GM12878 (cell line): ENCODE data around the gene NAV2. TPM values are rescaled to one million over a fixed set of nuclear protein-coding genes. Genes with fewer than 3 reads are reported as not detected.

ENCODE experiments used
- ATAC-seq: fragments of 200-7000 bp; cut with Tn5 transposase; 3 replicates; pipeline ENCODE4 v1.9.1; 2020; ENCODE audit warnings: mild to moderate bottlenecking, moderate library complexity
- BruUV-seq: library from RNA; stranded (reverse); fragments of 400-500 nt; replicated peaks from 2 replicates; lab custom pipeline; 2021; lab: Mats Ljungman, UMichigan
- CTCF ChIA-PET: fragments of 300-600 bp; sonication (Branson Sonifier 250); formaldehyde crosslinking; extraction: SDS; loops from one replicate; lab custom pipeline; 2021; ENCODE audit warnings: inconsistent platforms; lab: Yijun Ruan, JAX
- POLR2A ChIA-PET: fragments of 350-600 bp; formaldehyde crosslinking; extraction: SDS; loops from one replicate; lab custom pipeline; 2021; ENCODE audit warnings: inconsistent platforms; lab: Charles Lee
- RAD21 ChIA-PET: fragments of 300-600 bp; sonication (Branson Sonifier 250); formaldehyde crosslinking; loops from one replicate; lab custom pipeline; 2023; ENCODE audit warnings: antibody characterized with exemption; ENCODE audit not compliant: unreplicated experiment; lab: Charles Lee
- SMC1A ChIA-PET: fragments of 300-600 bp; sonication (Branson Sonifier 250); formaldehyde crosslinking; loops from one replicate; lab custom pipeline; 2023; ENCODE audit not compliant: unreplicated experiment, uncharacterized antibody; lab: Charles Lee
- DNase-seq: peaks from one replicate; pipeline ENCODE4 v3.0.0-alpha.2; 2011; ENCODE audit warnings: low read depth, low spot score
- FAIRE-seq: peaks from 3 replicates; lab custom pipeline; 2011; peaks lifted over from hg19 to GRCh38; lab: Jason Lieb, UNC
- H2AFZ ChIP-seq: 2 replicates; pipeline ENCODE4 v1.6.0; 2011; ENCODE audit warnings: low read depth, low read length, control low read depth; ENCODE audit not compliant: control insufficient read depth
- H3K27ac ChIP-seq: 2 replicates; pipeline ENCODE4 v1.5.1; 2011; ENCODE audit warnings: control low read depth; ENCODE audit not compliant: control insufficient read depth, insufficient read depth
- H3K27me3 ChIP-seq, 2 experiments: replicated peaks in 1 of 2; 2 replicates each; pipeline versions ENCODE4 v1.6.0 to v1.6.1; 2011; ENCODE audit warnings: low read length in 1 of 2; ENCODE audit not compliant: control insufficient read depth in 2 of 2, insufficient read depth in 2 of 2
- H3K36me3 ChIP-seq, 2 experiments: 2 replicates each; pipeline ENCODE4 v1.5.1; 2011; ENCODE audit warnings: low read length in 1 of 2; ENCODE audit not compliant: control insufficient read depth in 2 of 2, insufficient read depth in 2 of 2
- H3K4me1 ChIP-seq: 2 replicates; pipeline ENCODE4 v1.6.1; 2011; ENCODE audit warnings: mild to moderate bottlenecking, low read length, moderate library complexity, mixed read lengths; ENCODE audit not compliant: control insufficient read depth, insufficient read depth
- H3K4me2 ChIP-seq: 2 replicates; pipeline ENCODE4 v1.6.0; 2011; ENCODE audit warnings: control low read depth; ENCODE audit not compliant: control insufficient read depth, insufficient read depth
- H3K4me3 ChIP-seq: fragments of 200-600 bp; sonication (generic); 2 replicates; pipeline ENCODE4 v1.5.1; 2016
- H3K79me2 ChIP-seq: 2 replicates; pipeline ENCODE4 v1.6.0; 2011; ENCODE audit warnings: low read length; ENCODE audit not compliant: control insufficient read depth, insufficient read depth
- H3K9ac ChIP-seq: 2 replicates; pipeline ENCODE4 v1.8.0; 2011; ENCODE audit warnings: low read length, control low read depth, mixed read lengths; ENCODE audit not compliant: control insufficient read depth, insufficient read depth
- H3K9me3 ChIP-seq: replicated peaks from 3 replicates; pipeline ENCODE4 v1.5.1; 2011; ENCODE audit warnings: mild to moderate bottlenecking, low read length; ENCODE audit not compliant: control insufficient read depth, insufficient read depth
- H4K20me1 ChIP-seq: 2 replicates; pipeline ENCODE4 v1.6.0; 2011; ENCODE audit not compliant: control insufficient read depth, insufficient read depth
- BCLAF1 ChIP-seq: fragments of 450-650 bp; IDR thresholded peaks from 2 replicates; pipeline ENCODE4 v1.6.1; 2017; ENCODE audit warnings: antibody characterized with exemption, mild to moderate bottlenecking, moderate library complexity
- CHD2 ChIP-seq: IDR thresholded peaks from 2 replicates; pipeline ENCODE4 v1.6.1; 2011; ENCODE audit warnings: low read depth, low read length, improper control_type of control experiment, borderline replicate concordance
- CTCF ChIP-seq, 3 experiments: IDR thresholded peaks in 2 of 3; conservative IDR thresholded peaks in 1 of 3; 2 replicates each; pipeline ENCODE4 v1.5.1; 2011; ENCODE audit warnings: low read depth in 3 of 3, low read length in 3 of 3, mild to moderate bottlenecking in 3 of 3, control low read depth in 2 of 3, moderate library complexity in 2 of 3, inconsistent platforms in 1 of 3, mixed read lengths in 1 of 3; ENCODE audit not compliant: control insufficient read depth in 2 of 3, insufficient read depth in 1 of 3; ENCODE audit errors: extremely low read depth in 1 of 3
- MTA2 ChIP-seq: fragments of 450-650 bp; IDR thresholded peaks from 2 replicates; pipeline ENCODE4 v1.6.1; 2016; ENCODE audit warnings: low read depth, mild to moderate bottlenecking, moderate library complexity
- MXI1 ChIP-seq: fragments of 150-350 bp; IDR thresholded peaks from 2 replicates; pipeline ENCODE4 v1.6.1; 2011; ENCODE audit warnings: low read depth, mild to moderate bottlenecking, inconsistent platforms, low read length, improper control_type of control experiment
- NFYB ChIP-seq: IDR thresholded peaks from 2 replicates; pipeline ENCODE4 v1.6.1; 2011; ENCODE audit warnings: low read depth, mild to moderate bottlenecking, low read length, improper control_type of control experiment, moderate library complexity; ENCODE audit not compliant: insufficient read depth
- NR2C1 ChIP-seq: fragments of 450-650 bp; IDR thresholded peaks from 2 replicates; pipeline ENCODE4 v1.6.1; 2017; ENCODE audit warnings: antibody characterized with exemption, mild to moderate bottlenecking, moderate library complexity
- PAX5 ChIP-seq: IDR thresholded peaks from 2 replicates; pipeline ENCODE4 v1.6.1; 2011; ENCODE audit warnings: low read depth, low read length, borderline replicate concordance
- POU2F2 ChIP-seq: IDR thresholded peaks from 3 replicates; pipeline ENCODE4 v1.6.1; 2011; ENCODE audit warnings: low read depth, mild to moderate bottlenecking, low read length, borderline replicate concordance
- SP1 ChIP-seq: IDR thresholded peaks from one replicate; pipeline ENCODE4 v1.6.1; 2011; ENCODE audit warnings: low read depth, low read length
- STAT3 ChIP-seq: IDR thresholded peaks from 2 replicates; pipeline ENCODE4 v1.6.1; 2011; ENCODE audit warnings: low read depth, low read length, improper control_type of control experiment
- ZSCAN29 ChIP-seq: fragments of 450-650 bp; IDR thresholded peaks from 2 replicates; pipeline ENCODE4 v1.6.1; 2017; ENCODE audit warnings: mild to moderate bottlenecking, moderate library complexity
- WGBS: methylation state at CpG from one replicate; pipeline ENCODE4 v1.1.6; 2016; ENCODE audit warnings: low lambda C conversion rate; ENCODE audit not compliant: insufficient replicate concordance, insufficient coverage; ENCODE audit errors: missing lambda C conversion rate; 5-methylcytosine and 5-hydroxymethylcytosine counted together
- in situ Hi-C: fragments of 300-500 bp; cut with MboI; formaldehyde crosslinking; loops from 9 replicates; pipeline ENCODE4 v1.14.3; 2018; ENCODE audit warnings: mixed read lengths
- intact Hi-C: fragments of 100-400 bp; cut with micrococcal nuclease; formaldehyde crosslinking; loops from one replicate; pipeline ENCODE4 v1.14.2; 2022; ENCODE audit not compliant: unreplicated experiment
- polyA plus RNA-seq, 11 experiments: library from polyadenylated mRNA; depleted of rRNA in 4 of 11; unstranded in 6 of 11; stranded (reverse) in 5 of 11; fragments of >200 nt; fragmentation: Nextera tagmentation in 4 of 11; fragmentation: Illumina TruSeq in 1 of 11; extraction: Ambion mirVana in 4 of 11; extraction: Trizol in 1 of 11; gene quantifications; 1 replicate in 1 of 11; 2 replicates in 10 of 11; pipeline versions ENCODE4 v1.2.1 to v1.2.3, GENCODE V29; 2011 to 2016; ENCODE audit warnings: inconsistent platforms in 2 of 11, missing spikeins in 2 of 11, low read depth in 1 of 11
- total RNA-seq, 4 experiments: library from RNA; depleted of rRNA in 3 of 4; stranded (reverse); fragments of >200 nt in 3 of 4; fragmentation: Illumina TruSeq in 1 of 4; extraction: Trizol in 1 of 4; gene quantifications; 2 replicates each; pipeline versions ENCODE4 v1.2.1 to v1.2.3, GENCODE V29; 2013 to 2021
- TF ChIP-seq, protein P1 (sequence below): fragments of 450-650 bp; IDR thresholded peaks from 2 replicates; pipeline ENCODE4 v1.6.1; 2017; ENCODE audit warnings: mild to moderate bottlenecking, moderate library complexity

NAV2 gene
- total and polyA plus RNA-seq, 10 of the 15 experiments (the other 5 are each of a cell fraction or from before 2014, with no cell fraction given), result 0.35 to 6.1 (median 1.1) TPM

- no peak for TF ChIP-seq SP1
- no peak for TF ChIP-seq ZSCAN29
- TF ChIP-seq PAX5, result no peak
Measured at GRCh38 chr11:19869466-19869865, 156.8 kb downstream of the NAV2 start (continued).

GRCh38 chr11:19869946-19870589 lies 157.4 kb downstream of the NAV2 start:
- H3K4me1 ChIP-seq, result no peaks in the 10 kb centered on the region
- SMC1A ChIA-PET, result no interaction called here
- H3K9me3 ChIP-seq, result no peaks in the 10 kb centered on the region
- no peaks in the 10 kb centered on the region for H3K27me3 ChIP-seq
- H4K20me1 ChIP-seq, result no peaks in the 10 kb centered on the region
- no peak for ATAC-seq
- H3K4me3 ChIP-seq, result no peak overlapping the region
- H2AFZ ChIP-seq, result no peak overlapping the region
- DNase-seq, result no peak
- intact Hi-C loops, result no loop called here
- RAD21 ChIA-PET, result no interaction called here
- CTCF ChIA-PET, result no interaction called here
- no peaks in the 10 kb centered on the region for H3K79me2 ChIP-seq
- 23% methylated on average over 9 of the region's 9 CpGs for WGBS
- POLR2A ChIA-PET, result no interaction called here
- H3K27ac ChIP-seq, result no peak overlapping the region
- FAIRE-seq, result no peak
- H3K4me2 ChIP-seq, result no peak overlapping the region
- BruUV-seq, result no TSS peak
- no peaks in the 10 kb centered on the region for H3K36me3 ChIP-seq
- H3K9ac ChIP-seq, result no peak overlapping the region
- in situ Hi-C loops, result no loop called here
- TF ChIP-seq POU2F2, result no peak
- TF ChIP-seq STAT3, result no peak
- no peak for TF ChIP-seq MXI1
- no peak for TF ChIP-seq CTCF (IDR thresholded peaks at IDR 0.05 in 2 of 3, conservative IDR thresholded peaks at IDR 0.05 in 1 of 3; ENCODE audit: control insufficient read depth in 2 of 3, extremely low read depth in 1 of 3, insufficient read depth in 1 of 3, low read depth in 3 of 3, low read length in 3 of 3)
- TF ChIP-seq, protein P1, sequence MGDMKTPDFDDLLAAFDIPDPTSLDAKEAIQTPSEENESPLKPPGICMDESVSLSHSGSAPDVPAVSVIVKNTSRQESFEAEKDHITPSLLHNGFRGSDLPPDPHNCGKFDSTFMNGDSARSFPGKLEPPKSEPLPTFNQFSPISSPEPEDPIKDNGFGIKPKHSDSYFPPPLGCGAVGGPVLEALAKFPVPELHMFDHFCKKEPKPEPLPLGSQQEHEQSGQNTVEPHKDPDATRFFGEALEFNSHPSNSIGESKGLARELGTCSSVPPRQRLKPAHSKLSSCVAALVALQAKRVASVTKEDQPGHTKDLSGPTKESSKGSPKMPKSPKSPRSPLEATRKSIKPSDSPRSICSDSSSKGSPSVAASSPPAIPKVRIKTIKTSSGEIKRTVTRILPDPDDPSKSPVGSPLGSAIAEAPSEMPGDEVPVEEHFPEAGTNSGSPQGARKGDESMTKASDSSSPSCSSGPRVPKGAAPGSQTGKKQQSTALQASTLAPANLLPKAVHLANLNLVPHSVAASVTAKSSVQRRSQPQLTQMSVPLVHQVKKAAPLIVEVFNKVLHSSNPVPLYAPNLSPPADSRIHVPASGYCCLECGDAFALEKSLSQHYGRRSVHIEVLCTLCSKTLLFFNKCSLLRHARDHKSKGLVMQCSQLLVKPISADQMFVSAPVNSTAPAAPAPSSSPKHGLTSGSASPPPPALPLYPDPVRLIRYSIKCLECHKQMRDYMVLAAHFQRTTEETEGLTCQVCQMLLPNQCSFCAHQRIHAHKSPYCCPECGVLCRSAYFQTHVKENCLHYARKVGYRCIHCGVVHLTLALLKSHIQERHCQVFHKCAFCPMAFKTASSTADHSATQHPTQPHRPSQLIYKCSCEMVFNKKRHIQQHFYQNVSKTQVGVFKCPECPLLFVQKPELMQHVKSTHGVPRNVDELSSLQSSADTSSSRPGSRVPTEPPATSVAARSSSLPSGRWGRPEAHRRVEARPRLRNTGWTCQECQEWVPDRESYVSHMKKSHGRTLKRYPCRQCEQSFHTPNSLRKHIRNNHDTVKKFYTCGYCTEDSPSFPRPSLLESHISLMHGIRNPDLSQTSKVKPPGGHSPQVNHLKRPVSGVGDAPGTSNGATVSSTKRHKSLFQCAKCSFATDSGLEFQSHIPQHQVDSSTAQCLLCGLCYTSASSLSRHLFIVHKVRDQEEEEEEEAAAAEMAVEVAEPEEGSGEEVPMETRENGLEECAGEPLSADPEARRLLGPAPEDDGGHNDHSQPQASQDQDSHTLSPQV, result no peak
- no peak for TF ChIP-seq NR2C1
- no peak for TF ChIP-seq BCLAF1
- TF ChIP-seq PAX5, result no peak
- no peak for TF ChIP-seq NFYB
- no peak for TF ChIP-seq CHD2
- TF ChIP-seq MTA2, result no peak
